ENCODE data around the gene DOCK4.

Gene DOCK4

DNA sequence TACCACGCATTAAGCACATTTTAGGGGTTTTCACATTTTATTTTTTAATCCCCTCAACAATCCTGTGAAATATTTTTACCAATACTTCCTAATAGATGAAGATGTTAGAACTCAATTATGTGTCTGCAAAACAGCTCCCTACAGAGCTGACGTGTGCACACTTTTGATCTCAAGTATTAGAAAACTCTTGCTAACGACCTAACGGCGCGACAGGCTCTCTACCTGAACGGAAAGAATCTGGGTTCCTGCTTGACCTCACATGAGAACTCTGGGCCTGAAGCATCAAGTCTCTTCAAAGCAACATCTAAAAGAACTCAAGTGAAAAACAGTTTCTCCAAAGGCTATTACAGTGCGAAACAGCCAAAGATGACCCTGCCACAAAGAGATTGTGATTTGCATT lies 113.9 kb downstream of the DOCK4 start:
- Histone ChIP-seq H3F3A (ENCODE audit: low read depth) (no peaks in the 10 kb centered on the region), H2AFZ (ENCODE audit: low read length) (no peak overlapping the region), H3K4me2 (ENCODE audit: low read depth, low read length, poor library complexity, severe bottlenecking) (no peak overlapping the region), H3K9me2 (replicated peaks; ENCODE audit: low read depth, low read length) (no peaks in the 10 kb centered on the region), H3K4me3 (ENCODE audit: low read length, poor library complexity, severe bottlenecking) (no peak overlapping the region), H3K79me2 (ENCODE audit: insufficient read depth, low read length) (no peaks in the 10 kb centered on the region), H3K9ac (ENCODE audit: low read depth, low read length, poor library complexity, severe bottlenecking) (no peak overlapping the region), H3K4me1 (ENCODE audit: insufficient read depth, low read length, poor library complexity, severe bottlenecking) (no peaks in the 10 kb centered on the region), H4K20me1 (ENCODE audit: insufficient read depth, low read length, poor library complexity, severe bottlenecking) (no peaks in the 10 kb centered on the region), H3K27me3 (ENCODE audit: insufficient read depth, low read length, poor library complexity, severe bottlenecking) (no peaks in the 10 kb centered on the region), H3K9me3 (ENCODE audit: insufficient read depth, low read depth, low read length) (no peaks in the 10 kb centered on the region), H3K36me3 (ENCODE audit: insufficient read depth, low read length) (no peaks in the 10 kb centered on the region)
- TF ChIP-seq EZH2phosphoT487 (IDR thresholded peaks at IDR 0.05; ENCODE audit: borderline replicate concordance): no peak
- TF ChIP-seq, protein P1, sequence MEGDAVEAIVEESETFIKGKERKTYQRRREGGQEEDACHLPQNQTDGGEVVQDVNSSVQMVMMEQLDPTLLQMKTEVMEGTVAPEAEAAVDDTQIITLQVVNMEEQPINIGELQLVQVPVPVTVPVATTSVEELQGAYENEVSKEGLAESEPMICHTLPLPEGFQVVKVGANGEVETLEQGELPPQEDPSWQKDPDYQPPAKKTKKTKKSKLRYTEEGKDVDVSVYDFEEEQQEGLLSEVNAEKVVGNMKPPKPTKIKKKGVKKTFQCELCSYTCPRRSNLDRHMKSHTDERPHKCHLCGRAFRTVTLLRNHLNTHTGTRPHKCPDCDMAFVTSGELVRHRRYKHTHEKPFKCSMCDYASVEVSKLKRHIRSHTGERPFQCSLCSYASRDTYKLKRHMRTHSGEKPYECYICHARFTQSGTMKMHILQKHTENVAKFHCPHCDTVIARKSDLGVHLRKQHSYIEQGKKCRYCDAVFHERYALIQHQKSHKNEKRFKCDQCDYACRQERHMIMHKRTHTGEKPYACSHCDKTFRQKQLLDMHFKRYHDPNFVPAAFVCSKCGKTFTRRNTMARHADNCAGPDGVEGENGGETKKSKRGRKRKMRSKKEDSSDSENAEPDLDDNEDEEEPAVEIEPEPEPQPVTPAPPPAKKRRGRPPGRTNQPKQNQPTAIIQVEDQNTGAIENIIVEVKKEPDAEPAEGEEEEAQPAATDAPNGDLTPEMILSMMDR (conservative IDR thresholded peaks at IDR 0.05; ENCODE audit: low read length): no peak

DNA sequence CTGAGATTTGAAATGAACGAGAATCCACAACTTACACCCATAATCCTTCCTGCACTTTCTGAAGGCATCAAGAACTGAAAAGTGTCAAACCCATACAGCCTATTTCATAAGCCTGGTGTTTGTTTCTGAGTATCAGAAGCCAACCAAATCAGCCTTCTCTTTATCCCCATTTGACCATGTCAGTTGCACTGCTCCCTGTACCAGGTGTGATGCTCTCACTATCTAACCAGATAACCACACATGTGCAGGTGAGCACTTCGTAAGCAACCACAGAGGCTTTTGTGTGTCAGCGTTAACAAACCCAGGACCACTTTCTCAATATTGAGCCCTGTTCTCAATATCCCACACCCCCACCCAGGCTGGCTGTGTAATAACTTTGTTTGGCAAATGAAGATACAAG lies 114.4 kb downstream of the DOCK4 start:
- Histone ChIP-seq H3K36me3 (ENCODE audit: insufficient read depth, low read length) (no peaks in the 10 kb centered on the region), H3K79me2 (ENCODE audit: insufficient read depth, low read length) (no peaks in the 10 kb centered on the region), H3F3A (ENCODE audit: low read depth) (no peaks in the 10 kb centered on the region), H3K9me3 (ENCODE audit: insufficient read depth, low read depth, low read length) (no peaks in the 10 kb centered on the region), H3K9ac (ENCODE audit: low read depth, low read length, poor library complexity, severe bottlenecking) (no peak overlapping the region), H3K4me3 (ENCODE audit: low read length, poor library complexity, severe bottlenecking) (no peak overlapping the region), H3K9me2 (replicated peaks; ENCODE audit: low read depth, low read length) (no peaks in the 10 kb centered on the region), H2AFZ (ENCODE audit: low read length) (no peak overlapping the region), H4K20me1 (ENCODE audit: insufficient read depth, low read length, poor library complexity, severe bottlenecking) (no peaks in the 10 kb centered on the region), H3K4me2 (ENCODE audit: low read depth, low read length, poor library complexity, severe bottlenecking) (no peak overlapping the region), H3K27me3 (ENCODE audit: insufficient read depth, low read length, poor library complexity, severe bottlenecking) (no peaks in the 10 kb centered on the region), H3K4me1 (ENCODE audit: insufficient read depth, low read length, poor library complexity, severe bottlenecking) (no peaks in the 10 kb centered on the region)
- TF ChIP-seq, protein P1 (conservative IDR thresholded peaks at IDR 0.05; ENCODE audit: low read length): no peak
- no peak for TF ChIP-seq EZH2phosphoT487 (IDR thresholded peaks at IDR 0.05; ENCODE audit: borderline replicate concordance)

DNA sequence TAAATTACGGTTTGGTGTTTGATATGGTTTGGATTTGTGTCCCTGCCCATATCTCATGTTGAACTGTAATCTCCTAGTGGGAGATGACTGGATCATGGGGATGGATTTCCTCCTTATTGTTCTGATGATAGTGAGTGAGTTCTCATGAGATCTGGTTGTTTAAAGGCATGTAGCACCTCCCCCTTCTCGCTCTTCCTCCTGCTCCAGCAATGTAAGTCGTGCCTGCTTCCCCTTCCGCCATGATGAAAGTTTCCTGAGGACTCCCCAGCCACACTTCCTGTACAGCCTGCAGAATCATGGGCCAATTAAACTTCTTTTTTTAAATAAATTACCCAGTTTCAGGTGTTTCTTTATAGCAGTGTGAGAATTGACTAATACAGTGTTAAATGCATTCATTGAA lies 116.6 kb downstream of the DOCK4 start:
- H3K79me2 ChIP-seq (ENCODE audit: insufficient read depth, low read length): no peaks in the 10 kb centered on the region
- H3K9ac ChIP-seq (ENCODE audit: low read depth, low read length, poor library complexity, severe bottlenecking): no peak overlapping the region
- H3K27me3 ChIP-seq (ENCODE audit: insufficient read depth, low read length, poor library complexity, severe bottlenecking): no peaks in the 10 kb centered on the region
- H3K4me1 ChIP-seq (ENCODE audit: insufficient read depth, low read length, poor library complexity, severe bottlenecking): no peaks in the 10 kb centered on the region
- H3K4me3 ChIP-seq (ENCODE audit: low read length, poor library complexity, severe bottlenecking): no peak overlapping the region
- H3K9me2 ChIP-seq (replicated peaks; ENCODE audit: low read depth, low read length): no peaks in the 10 kb centered on the region
- no peak overlapping the region for H2AFZ ChIP-seq (ENCODE audit: low read length)
- no peak overlapping the region for H3K4me2 ChIP-seq (ENCODE audit: low read depth, low read length, poor library complexity, severe bottlenecking)
- H4K20me1 ChIP-seq (ENCODE audit: insufficient read depth, low read length, poor library complexity, severe bottlenecking): no peaks in the 10 kb centered on the region
- TF ChIP-seq EZH2phosphoT487 (IDR thresholded peaks at IDR 0.05; ENCODE audit: borderline replicate concordance): no peak
- TF ChIP-seq, protein P1 (conservative IDR thresholded peaks at IDR 0.05; ENCODE audit: low read length): no peak
- H3K9me3 ChIP-seq (ENCODE audit: insufficient read depth, low read depth, low read length): no peaks in the 10 kb centered on the region
- H3K36me3 ChIP-seq (ENCODE audit: insufficient read depth, low read length): no peaks in the 10 kb centered on the region
- H3F3A ChIP-seq (ENCODE audit: low read depth): no peaks in the 10 kb centered on the region
